ENCODE measurements around the gene DCN.

The DCN gene

DNA sequence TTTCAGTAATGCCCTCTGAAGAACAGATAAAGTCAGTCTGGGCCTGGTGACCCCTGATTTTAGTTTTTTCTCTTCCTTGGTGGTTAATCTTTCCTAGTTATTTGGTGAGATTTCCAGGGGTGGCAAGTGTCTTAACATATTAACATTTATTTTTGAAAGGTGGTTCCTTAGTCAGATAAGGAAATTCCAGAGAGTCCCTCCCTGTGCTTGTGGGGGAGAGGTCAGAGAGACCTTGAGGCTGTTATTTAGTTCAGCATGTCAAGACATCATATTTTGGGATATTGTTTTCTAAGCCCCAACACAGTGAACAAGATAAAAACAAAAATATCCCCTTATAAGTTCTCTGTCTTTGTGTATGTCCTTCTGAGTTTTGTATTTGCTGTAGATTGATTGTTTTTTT is 61.8 kb downstream of the DCN start:
- H3K36me3 ChIP-seq (ENCODE audit: insufficient read depth, low read length): no peaks in the 10 kb centered on the region
- H4K20me1 ChIP-seq (ENCODE audit: insufficient read depth, low read length): no peaks in the 10 kb centered on the region
- H3K9ac ChIP-seq (ENCODE audit: low read length): no peak overlapping the region
- no peak overlapping the region for H3K27ac ChIP-seq (ENCODE audit: low read depth, low read length, poor library complexity, severe bottlenecking)
- TF ChIP-seq, protein P1, sequence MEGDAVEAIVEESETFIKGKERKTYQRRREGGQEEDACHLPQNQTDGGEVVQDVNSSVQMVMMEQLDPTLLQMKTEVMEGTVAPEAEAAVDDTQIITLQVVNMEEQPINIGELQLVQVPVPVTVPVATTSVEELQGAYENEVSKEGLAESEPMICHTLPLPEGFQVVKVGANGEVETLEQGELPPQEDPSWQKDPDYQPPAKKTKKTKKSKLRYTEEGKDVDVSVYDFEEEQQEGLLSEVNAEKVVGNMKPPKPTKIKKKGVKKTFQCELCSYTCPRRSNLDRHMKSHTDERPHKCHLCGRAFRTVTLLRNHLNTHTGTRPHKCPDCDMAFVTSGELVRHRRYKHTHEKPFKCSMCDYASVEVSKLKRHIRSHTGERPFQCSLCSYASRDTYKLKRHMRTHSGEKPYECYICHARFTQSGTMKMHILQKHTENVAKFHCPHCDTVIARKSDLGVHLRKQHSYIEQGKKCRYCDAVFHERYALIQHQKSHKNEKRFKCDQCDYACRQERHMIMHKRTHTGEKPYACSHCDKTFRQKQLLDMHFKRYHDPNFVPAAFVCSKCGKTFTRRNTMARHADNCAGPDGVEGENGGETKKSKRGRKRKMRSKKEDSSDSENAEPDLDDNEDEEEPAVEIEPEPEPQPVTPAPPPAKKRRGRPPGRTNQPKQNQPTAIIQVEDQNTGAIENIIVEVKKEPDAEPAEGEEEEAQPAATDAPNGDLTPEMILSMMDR (IDR thresholded peaks at IDR 0.05; ENCODE audit: low read length): no peak
- TF ChIP-seq EZH2 (IDR thresholded peaks at IDR 0.05; ENCODE audit: borderline replicate concordance, low read length): no peak
- no peaks in the 10 kb centered on the region for H3K79me2 ChIP-seq (ENCODE audit: insufficient read depth, low read length)
- no peaks in the 10 kb centered on the region for H3K27me3 ChIP-seq (ENCODE audit: insufficient read depth, low read length)
- no peak overlapping the region for H2AFZ ChIP-seq (ENCODE audit: low read length)
- no peaks in the 10 kb centered on the region for H3F3A ChIP-seq (ENCODE audit: insufficient read depth, low read length)
- no peaks in the 10 kb centered on the region for H3K9me3 ChIP-seq (ENCODE audit: low read length)
- no peak overlapping the region for H3K4me2 ChIP-seq (ENCODE audit: low read length)
- H3K4me3 ChIP-seq (ENCODE audit: low read depth, low read length, poor library complexity, severe bottlenecking): no peak overlapping the region
- H3K4me1 ChIP-seq (ENCODE audit: insufficient read depth, low read length, severe bottlenecking): no peaks in the 10 kb centered on the region
- H3K9me2 ChIP-seq (ENCODE audit: low read depth, low read length): no peaks in the 10 kb centered on the region

DNA sequence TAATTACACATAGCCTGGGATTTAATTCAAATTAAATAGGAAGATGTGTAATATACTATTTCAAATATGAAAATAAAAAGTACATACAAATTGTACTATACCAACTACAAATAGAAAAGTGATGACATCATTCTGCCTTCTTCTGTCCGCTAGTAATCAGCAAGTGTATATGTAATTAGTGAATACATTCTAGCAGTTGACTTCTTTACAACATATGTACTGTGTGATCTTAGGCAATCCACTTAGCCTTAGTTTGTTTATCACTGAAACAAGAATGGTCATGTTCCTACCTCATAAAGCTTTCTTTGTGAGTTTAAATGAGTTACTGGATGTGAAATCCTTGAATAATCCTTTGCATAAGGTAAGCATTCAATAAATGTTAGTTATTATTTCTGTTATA is 63.5 kb downstream of the DCN start:
- no peak overlapping the region for H3K27ac ChIP-seq (ENCODE audit: low read depth, low read length, poor library complexity, severe bottlenecking)
- no peak overlapping the region for H3K4me3 ChIP-seq (ENCODE audit: low read depth, low read length, poor library complexity, severe bottlenecking)
- no peaks in the 10 kb centered on the region for H4K20me1 ChIP-seq (ENCODE audit: insufficient read depth, low read length)
- no peaks in the 10 kb centered on the region for H3K4me1 ChIP-seq (ENCODE audit: insufficient read depth, low read length, severe bottlenecking)
- H3K36me3 ChIP-seq (ENCODE audit: insufficient read depth, low read length): no peaks in the 10 kb centered on the region
- no peak overlapping the region for H3K9ac ChIP-seq (ENCODE audit: low read length)
- H2AFZ ChIP-seq (ENCODE audit: low read length): no peak overlapping the region
- TF ChIP-seq, protein P1 (IDR thresholded peaks at IDR 0.05; ENCODE audit: low read length): no peak
- no peak for TF ChIP-seq EZH2 (IDR thresholded peaks at IDR 0.05; ENCODE audit: borderline replicate concordance, low read length)
- H3F3A ChIP-seq (ENCODE audit: insufficient read depth, low read length): no peaks in the 10 kb centered on the region
- no peak overlapping the region for H3K4me2 ChIP-seq (ENCODE audit: low read length)
- no peaks in the 10 kb centered on the region for H3K9me3 ChIP-seq (ENCODE audit: low read length)
- no peaks in the 10 kb centered on the region for H3K79me2 ChIP-seq (ENCODE audit: insufficient read depth, low read length)
- H3K9me2 ChIP-seq (ENCODE audit: low read depth, low read length): no peaks in the 10 kb centered on the region
- no peaks in the 10 kb centered on the region for H3K27me3 ChIP-seq (ENCODE audit: insufficient read depth, low read length)

DNA sequence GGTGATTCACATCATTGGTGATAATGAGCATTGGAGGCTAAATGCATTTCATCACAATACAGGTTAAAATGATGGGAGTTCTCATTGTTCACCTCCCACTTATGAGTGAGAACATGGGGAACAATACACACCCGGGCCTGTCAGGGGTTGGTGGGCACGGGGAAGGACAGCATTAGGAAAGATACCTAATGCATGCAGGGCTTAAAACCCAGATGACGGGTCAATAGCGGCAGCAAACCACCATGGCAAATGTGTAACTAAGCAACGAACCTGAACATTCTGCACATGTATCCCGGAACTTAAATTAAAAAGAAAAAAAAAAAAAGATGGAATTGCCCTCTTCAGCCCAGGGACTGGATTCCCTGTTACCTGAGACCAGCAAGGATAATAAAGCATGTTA is 69.0 kb downstream of the DCN start:
- no peak for TF ChIP-seq EZH2 (IDR thresholded peaks at IDR 0.05; ENCODE audit: borderline replicate concordance, low read length)
- TF ChIP-seq, protein P1 (IDR thresholded peaks at IDR 0.05; ENCODE audit: low read length): no peak
- Histone ChIP-seq H3K9me2 (ENCODE audit: low read depth, low read length) (no peaks in the 10 kb centered on the region), H3K79me2 (ENCODE audit: insufficient read depth, low read length) (no peaks in the 10 kb centered on the region), H3F3A (ENCODE audit: insufficient read depth, low read length) (no peaks in the 10 kb centered on the region), H3K4me3 (ENCODE audit: low read depth, low read length, poor library complexity, severe bottlenecking) (no peak overlapping the region), H3K27me3 (ENCODE audit: insufficient read depth, low read length) (no peaks in the 10 kb centered on the region), H3K36me3 (ENCODE audit: insufficient read depth, low read length) (no peaks in the 10 kb centered on the region), H3K27ac (ENCODE audit: low read depth, low read length, poor library complexity, severe bottlenecking) (no peak overlapping the region), H3K4me1 (ENCODE audit: insufficient read depth, low read length, severe bottlenecking) (no peaks in the 10 kb centered on the region), H3K4me2 (ENCODE audit: low read length) (no peak overlapping the region), H2AFZ (ENCODE audit: low read length) (no peak overlapping the region), H4K20me1 (ENCODE audit: insufficient read depth, low read length) (no peaks in the 10 kb centered on the region), H3K9ac (ENCODE audit: low read length) (no peak overlapping the region), H3K9me3 (ENCODE audit: low read length) (no peaks in the 10 kb centered on the region)
